Neural progenitor cell (in vitro differentiated cells): ENCODE measurements around the gene FBLN7.

Experiments
- EZH2 ChIP-seq: fragments of 200-600 bp; sonication (generic); IDR thresholded peaks from 2 replicates; pipeline ENCODE4 v1.6.1; 2017; ENCODE audit warnings: antibody characterized with exemption, mild to moderate bottlenecking, moderate library complexity
- TF ChIP-seq, protein P1 (sequence below): fragments of 200-600 bp; sonication (generic); IDR thresholded peaks from 2 replicates; pipeline ENCODE4 v1.5.1; 2017; ENCODE audit warnings: antibody characterized with exemption, mild to moderate bottlenecking

DNA sequence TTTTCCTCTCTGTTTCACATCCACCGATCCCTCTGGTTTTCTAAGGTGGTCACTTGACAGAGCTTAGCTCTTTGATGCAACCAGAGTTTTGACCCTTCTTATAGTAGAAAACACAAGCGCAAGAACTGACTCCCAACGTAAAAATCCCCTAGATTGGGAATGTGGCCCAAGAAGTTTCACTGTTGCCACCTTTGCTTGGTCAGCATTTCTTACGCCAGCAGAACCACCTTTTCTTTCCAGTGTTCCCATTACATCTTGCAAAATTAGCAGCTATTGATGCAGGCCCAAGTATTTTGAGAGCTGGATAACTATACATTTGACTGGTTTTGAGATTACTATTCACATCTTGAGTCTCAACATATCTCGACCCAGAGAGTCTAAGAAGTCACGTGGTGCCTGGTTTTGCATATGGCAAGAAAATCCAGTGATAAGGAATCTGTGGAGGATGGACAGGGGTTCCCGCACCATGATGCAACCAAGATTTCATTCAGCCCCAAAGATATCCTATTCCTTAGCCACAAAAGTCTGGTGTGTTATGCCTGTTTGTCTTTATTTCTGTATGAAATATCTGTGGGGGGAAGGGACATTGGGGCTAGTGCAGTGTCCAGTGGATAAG is 37.9 kb downstream of the FBLN7 start:
- TF ChIP-seq, protein P1, sequence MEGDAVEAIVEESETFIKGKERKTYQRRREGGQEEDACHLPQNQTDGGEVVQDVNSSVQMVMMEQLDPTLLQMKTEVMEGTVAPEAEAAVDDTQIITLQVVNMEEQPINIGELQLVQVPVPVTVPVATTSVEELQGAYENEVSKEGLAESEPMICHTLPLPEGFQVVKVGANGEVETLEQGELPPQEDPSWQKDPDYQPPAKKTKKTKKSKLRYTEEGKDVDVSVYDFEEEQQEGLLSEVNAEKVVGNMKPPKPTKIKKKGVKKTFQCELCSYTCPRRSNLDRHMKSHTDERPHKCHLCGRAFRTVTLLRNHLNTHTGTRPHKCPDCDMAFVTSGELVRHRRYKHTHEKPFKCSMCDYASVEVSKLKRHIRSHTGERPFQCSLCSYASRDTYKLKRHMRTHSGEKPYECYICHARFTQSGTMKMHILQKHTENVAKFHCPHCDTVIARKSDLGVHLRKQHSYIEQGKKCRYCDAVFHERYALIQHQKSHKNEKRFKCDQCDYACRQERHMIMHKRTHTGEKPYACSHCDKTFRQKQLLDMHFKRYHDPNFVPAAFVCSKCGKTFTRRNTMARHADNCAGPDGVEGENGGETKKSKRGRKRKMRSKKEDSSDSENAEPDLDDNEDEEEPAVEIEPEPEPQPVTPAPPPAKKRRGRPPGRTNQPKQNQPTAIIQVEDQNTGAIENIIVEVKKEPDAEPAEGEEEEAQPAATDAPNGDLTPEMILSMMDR: no peak
- TF ChIP-seq EZH2: no peak
